ENCODE measurements around the gene TMEM47.

GRCh38 chrX:34598362-34598761, 58.7 kb downstream of the TMEM47 start:
- TF ChIP-seq EZH2phosphoT487 (IDR thresholded peaks at IDR 0.05; ENCODE audit: borderline replicate concordance, low read depth, low read length) = no peak
- TF ChIP-seq CTCF (conservative IDR thresholded peaks at IDR 0.05; ENCODE audit: low read length) = no peak

Measured in OCI-LY7 (cell line).